Breast epithelium (tissue), 3 donors: ENCODE results near the gene RHOBTB1.

Source experiments
- POLR2A ChIP-seq: fragments of 450-650 bp; IDR thresholded peaks from one replicate; pipeline ENCODE4 v1.6.1; 2016; ENCODE audit warnings: antibody characterized with exemption, mild to moderate bottlenecking, moderate library complexity
- TF ChIP-seq, protein P1 (sequence below), 3 donors: fragments of 450-650 bp; IDR thresholded peaks; one replicate each; pipeline ENCODE4 v1.5.1; 2016 to 2017; ENCODE audit warnings: antibody characterized with exemption in 3 of 3, mild to moderate bottlenecking in 3 of 3, moderate library complexity in 3 of 3

DNA sequence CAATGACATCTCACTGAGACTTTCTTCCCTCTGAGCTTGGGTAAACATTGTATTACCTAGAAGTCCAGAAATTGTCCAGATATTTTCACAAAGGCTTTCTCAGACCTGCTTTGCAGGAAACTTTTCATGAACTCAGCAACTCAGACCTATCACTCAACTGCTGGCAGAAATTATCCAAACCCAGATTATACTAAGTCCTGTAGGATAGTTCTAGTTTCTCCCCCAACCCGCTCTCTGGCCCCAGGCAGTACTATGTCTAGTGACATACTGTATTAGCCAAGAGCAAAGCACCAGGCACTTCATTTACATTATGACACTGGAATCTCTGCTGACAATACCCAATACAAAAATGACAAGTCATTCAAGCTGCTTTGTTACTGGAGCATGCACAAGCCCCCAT lies 75.0 kb downstream of the RHOBTB1 start:
- TF ChIP-seq, protein P1, sequence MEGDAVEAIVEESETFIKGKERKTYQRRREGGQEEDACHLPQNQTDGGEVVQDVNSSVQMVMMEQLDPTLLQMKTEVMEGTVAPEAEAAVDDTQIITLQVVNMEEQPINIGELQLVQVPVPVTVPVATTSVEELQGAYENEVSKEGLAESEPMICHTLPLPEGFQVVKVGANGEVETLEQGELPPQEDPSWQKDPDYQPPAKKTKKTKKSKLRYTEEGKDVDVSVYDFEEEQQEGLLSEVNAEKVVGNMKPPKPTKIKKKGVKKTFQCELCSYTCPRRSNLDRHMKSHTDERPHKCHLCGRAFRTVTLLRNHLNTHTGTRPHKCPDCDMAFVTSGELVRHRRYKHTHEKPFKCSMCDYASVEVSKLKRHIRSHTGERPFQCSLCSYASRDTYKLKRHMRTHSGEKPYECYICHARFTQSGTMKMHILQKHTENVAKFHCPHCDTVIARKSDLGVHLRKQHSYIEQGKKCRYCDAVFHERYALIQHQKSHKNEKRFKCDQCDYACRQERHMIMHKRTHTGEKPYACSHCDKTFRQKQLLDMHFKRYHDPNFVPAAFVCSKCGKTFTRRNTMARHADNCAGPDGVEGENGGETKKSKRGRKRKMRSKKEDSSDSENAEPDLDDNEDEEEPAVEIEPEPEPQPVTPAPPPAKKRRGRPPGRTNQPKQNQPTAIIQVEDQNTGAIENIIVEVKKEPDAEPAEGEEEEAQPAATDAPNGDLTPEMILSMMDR (IDR thresholded peaks at IDR 0.05) = no peak
- TF ChIP-seq POLR2A = no peak
